ENCODE results near the gene NUBPL. TPM values are rescaled to one million over a fixed set of nuclear protein-coding genes. Genes with fewer than 3 reads are reported as not detected.

NUBPL gene
- total and polyA plus RNA-seq, 12 donors: 3.6 to 27.3 (median 16.9) TPM

- TF ChIP-seq POLR2A (IDR thresholded peaks at IDR 0.05): no peak
- TF ChIP-seq, protein P1, sequence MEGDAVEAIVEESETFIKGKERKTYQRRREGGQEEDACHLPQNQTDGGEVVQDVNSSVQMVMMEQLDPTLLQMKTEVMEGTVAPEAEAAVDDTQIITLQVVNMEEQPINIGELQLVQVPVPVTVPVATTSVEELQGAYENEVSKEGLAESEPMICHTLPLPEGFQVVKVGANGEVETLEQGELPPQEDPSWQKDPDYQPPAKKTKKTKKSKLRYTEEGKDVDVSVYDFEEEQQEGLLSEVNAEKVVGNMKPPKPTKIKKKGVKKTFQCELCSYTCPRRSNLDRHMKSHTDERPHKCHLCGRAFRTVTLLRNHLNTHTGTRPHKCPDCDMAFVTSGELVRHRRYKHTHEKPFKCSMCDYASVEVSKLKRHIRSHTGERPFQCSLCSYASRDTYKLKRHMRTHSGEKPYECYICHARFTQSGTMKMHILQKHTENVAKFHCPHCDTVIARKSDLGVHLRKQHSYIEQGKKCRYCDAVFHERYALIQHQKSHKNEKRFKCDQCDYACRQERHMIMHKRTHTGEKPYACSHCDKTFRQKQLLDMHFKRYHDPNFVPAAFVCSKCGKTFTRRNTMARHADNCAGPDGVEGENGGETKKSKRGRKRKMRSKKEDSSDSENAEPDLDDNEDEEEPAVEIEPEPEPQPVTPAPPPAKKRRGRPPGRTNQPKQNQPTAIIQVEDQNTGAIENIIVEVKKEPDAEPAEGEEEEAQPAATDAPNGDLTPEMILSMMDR (IDR thresholded peaks at IDR 0.05): no peak
- Histone ChIP-seq H3K36me3 (replicated peaks in 1 of 2) (no peaks in the 10 kb centered on the region), H3K9me3 (replicated peaks in 1 of 3) (no peaks in the 10 kb centered on the region), H3K27ac (no peak overlapping the region), H3K4me3 (no peak overlapping the region), H3K4me1 (replicated peaks in 1 of 2) (no peaks in the 10 kb centered on the region), H3K27me3 (no peaks in the 10 kb centered on the region)
- no peak for DNase-seq
- intact Hi-C loops (cut with DNase I): no loop called here
Measured at GRCh38 chr14:31768355-31768754, 207.2 kb downstream of the NUBPL start.

DNA sequence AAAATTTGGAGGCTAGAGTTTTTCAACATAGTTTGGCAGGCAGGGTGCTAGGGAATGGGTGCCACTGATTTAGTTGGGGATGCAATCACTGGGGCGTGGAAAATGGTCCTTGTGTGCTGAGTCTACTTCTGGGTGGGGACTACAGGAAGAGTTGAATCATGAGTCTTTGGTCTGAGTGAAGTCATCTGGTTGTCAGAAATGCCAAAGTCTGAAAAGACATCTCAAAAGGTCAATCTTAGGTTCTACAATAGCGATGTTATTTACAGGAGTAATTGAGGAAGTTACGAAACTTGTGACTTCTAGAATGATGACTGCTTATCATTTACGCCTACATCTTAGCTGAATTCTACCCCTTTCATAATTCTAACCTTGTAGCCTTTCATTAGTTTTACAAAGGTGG lies 209.1 kb downstream of the NUBPL start:
- intact Hi-C loops (cut with DNase I): no loop called here
- WGBS, 4 donors: 66 to 85% (median 78%) methylated on average over 4 of the region's 4 CpGs
- TF ChIP-seq, protein P1 (IDR thresholded peaks at IDR 0.05): no peak
- TF ChIP-seq POLR2A (IDR thresholded peaks at IDR 0.05): no peak
- Histone ChIP-seq H3K4me1 (replicated peaks in 1 of 2) (no peaks in the 10 kb centered on the region), H3K27me3 (no peaks in the 10 kb centered on the region), H3K27ac (no peak overlapping the region), H3K36me3 (replicated peaks in 1 of 2) (no peaks in the 10 kb centered on the region), H3K9me3 (replicated peaks in 1 of 3) (no peaks in the 10 kb centered on the region), H3K4me3 (no peak overlapping the region)
- DNase-seq: peak in 1 of 7 donors; percentile 5

DNA sequence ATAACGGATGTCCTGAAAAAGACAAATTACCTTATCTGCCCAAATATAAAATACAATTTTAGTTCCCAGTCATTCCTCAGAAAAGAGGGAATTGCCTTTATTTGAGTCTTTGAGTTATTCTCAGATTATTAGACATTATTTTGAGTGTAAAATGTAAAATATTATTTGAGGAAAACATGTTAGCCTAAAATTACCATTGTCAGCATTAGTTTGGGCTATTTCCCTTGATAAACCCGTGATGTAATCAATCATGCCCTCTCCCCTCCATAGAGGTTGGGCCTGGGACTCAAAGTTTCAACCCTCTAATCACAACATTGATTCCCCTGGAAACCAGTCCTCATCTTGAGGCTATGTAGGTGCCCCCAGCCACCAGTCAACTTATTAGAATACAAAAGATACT lies 213.4 kb downstream of the NUBPL start:
- Histone ChIP-seq H3K27me3 (no peaks in the 10 kb centered on the region), H3K9me3 (replicated peaks in 1 of 3) (no peaks in the 10 kb centered on the region), H3K36me3 (replicated peaks in 1 of 2) (no peaks in the 10 kb centered on the region), H3K27ac (no peak overlapping the region), H3K4me3 (no peak overlapping the region), H3K4me1 (replicated peaks in 1 of 2) (no peaks in the 10 kb centered on the region)
- WGBS, 4 donors: 83 to 97% (median 95%) methylated on average over 2 of the region's 2 CpGs
- intact Hi-C loops (cut with DNase I): no loop called here
- no peak for DNase-seq
- TF ChIP-seq, protein P1 (IDR thresholded peaks at IDR 0.05): no peak
- no peak for TF ChIP-seq POLR2A (IDR thresholded peaks at IDR 0.05)

- no peaks in the 10 kb centered on the region for H3K4me1 ChIP-seq (replicated peaks in 1 of 2)
- no peak overlapping the region for H3K4me3 ChIP-seq
- H3K9me3 ChIP-seq (replicated peaks in 1 of 3): peaks cover 0 to 8% (median 4%) of the 10 kb centered on the region in 3 donors
- no peak overlapping the region for H3K27ac ChIP-seq
- TF ChIP-seq, protein P1 (IDR thresholded peaks at IDR 0.05): no peak
- TF ChIP-seq POLR2A (IDR thresholded peaks at IDR 0.05): no peak
- intact Hi-C loops (cut with DNase I): no loop called here
- no peak for DNase-seq
- H3K36me3 ChIP-seq (replicated peaks in 1 of 2): no peaks in the 10 kb centered on the region
- H3K27me3 ChIP-seq: no peaks in the 10 kb centered on the region
- WGBS, 4 donors: 77 to 83% (median 80%) methylated on average over 4 of the region's 4 CpGs
Measured at GRCh38 chr14:31777312-31777711, 216.1 kb downstream of the NUBPL start.

Data from adrenal gland (tissue), 12 donors.